K562 (cell line): ENCODE data around the gene KLHL33. TPM values are rescaled to one million over a fixed set of nuclear protein-coding genes. Genes with fewer than 3 reads are reported as not detected.
A peak's percentile ranks its signal among the peaks of the same experiment; 100 is the strongest.

Experiments used
- CREB1 ChIP-seq, 2 experiments: sonication (generic) in 1 of 2; formaldehyde crosslinking in 1 of 2; IDR thresholded peaks; 2 replicates each; pipeline versions ENCODE4 v1.6.1 to v1.8.0; 2012 to 2022; ENCODE audit warnings: inconsistent platforms in 1 of 2, mild to moderate bottlenecking in 1 of 2, missing genetic modification reagents in 1 of 2, moderate library complexity in 1 of 2
- CTCF ChIP-seq, 3 experiments: IDR thresholded peaks in 2 of 3; conservative IDR thresholded peaks in 1 of 3; 2 replicates each; pipeline ENCODE4 v1.5.1; 2011 to 2012; ENCODE audit warnings: low read length in 3 of 3, mild to moderate bottlenecking in 3 of 3, control low read depth in 2 of 3, improper control_type of control experiment in 1 of 3, inconsistent platforms in 1 of 3, low read depth in 1 of 3, mixed read lengths in 1 of 3, moderate library complexity in 1 of 3; ENCODE audit not compliant: insufficient read depth in 2 of 3
- CXXC5 ChIP-seq: fragments of 250-450 bp; sonication (Bioruptor Pico); IDR thresholded peaks from 2 replicates; pipeline ENCODE4 v1.8.0; 2022; ENCODE audit warnings: inconsistent platforms, mild to moderate bottlenecking, moderate library complexity
- FUS ChIP-seq: fragments of 200-400 bp; formaldehyde crosslinking; optimal IDR thresholded peaks from 2 replicates; pipeline ENCODE3; 2017; ENCODE audit warnings: low read depth, low read length
- GATAD2A ChIP-seq: fragments of 450-650 bp; IDR thresholded peaks from 2 replicates; pipeline ENCODE4 v1.6.1; 2017
- GTF2F1 ChIP-seq: IDR thresholded peaks from 2 replicates; pipeline ENCODE4 v1.6.1; 2011; ENCODE audit warnings: low read depth, low read length, improper control_type of control experiment
- HES1 ChIP-seq: fragments of 450-650 bp; IDR thresholded peaks from 2 replicates; pipeline ENCODE4 v1.6.1; 2016; ENCODE audit warnings: low read depth, mild to moderate bottlenecking, moderate library complexity
- KDM5B ChIP-seq: fragments of 200-600 bp; sonication (generic); IDR thresholded peaks from 2 replicates; pipeline ENCODE4 v1.6.1; 2012; ENCODE audit warnings: low read depth, mild to moderate bottlenecking, moderate library complexity, low read length, control low read depth, inconsistent platforms; ENCODE audit not compliant: insufficient replicate concordance
- NFIC ChIP-seq: fragments of 450-650 bp; IDR thresholded peaks from 2 replicates; pipeline ENCODE4 v1.6.1; 2017; ENCODE audit warnings: mild to moderate bottlenecking, inconsistent platforms
- NR2C2 ChIP-seq, 2 experiments: fragments of 200-800 bp in 1 of 2; sonication (Bioruptor generic) in 1 of 2; sonication (generic) in 1 of 2; formaldehyde crosslinking in 1 of 2; IDR thresholded peaks; 2 replicates each; pipeline versions ENCODE4 v1.6.1 to v1.8.0; 2016 to 2022; ENCODE audit warnings: mild to moderate bottlenecking in 1 of 2, missing compliant biosample characterization in 1 of 2, missing genetic modification characterization in 1 of 2, missing genetic modification reagents in 1 of 2
- SOX6 ChIP-seq: fragments of 450-650 bp; IDR thresholded peaks from 2 replicates; pipeline ENCODE4 v1.6.1; 2014; ENCODE audit warnings: mild to moderate bottlenecking
- SRSF7 ChIP-seq: fragments of 200-400 bp; formaldehyde crosslinking; optimal IDR thresholded peaks from 2 replicates; pipeline ENCODE3; 2017; ENCODE audit warnings: mild to moderate bottlenecking, low read depth, low read length
- TCF3 ChIP-seq: sonication (generic); formaldehyde crosslinking; IDR thresholded peaks from 2 replicates; pipeline ENCODE4 v1.4.0; 2020; ENCODE audit warnings: mild to moderate bottlenecking, missing genetic modification reagents
- TCFL5 ChIP-seq: fragments of 250-450 bp; sonication (Bioruptor Pico); conservative IDR thresholded peaks from 2 replicates; pipeline ENCODE4 v1.6.1; 2021; ENCODE audit warnings: mild to moderate bottlenecking, moderate library complexity, matching md5 sums
- ZBTB49 ChIP-seq: sonication (generic); formaldehyde crosslinking; IDR thresholded peaks from 2 replicates; pipeline ENCODE4 v1.8.0; 2022; ENCODE audit warnings: missing genetic modification reagents, mild to moderate bottlenecking, borderline replicate concordance
- ZBTB9 ChIP-seq: fragments of 450-650 bp; formaldehyde crosslinking; IDR thresholded peaks from 2 replicates; pipeline ENCODE4 v1.4.0; 2020; ENCODE audit warnings: mild to moderate bottlenecking, moderate library complexity
- ZFP1 ChIP-seq: fragments of 450-650 bp; formaldehyde crosslinking; IDR thresholded peaks from 2 replicates; pipeline ENCODE4 v1.4.0; 2020; ENCODE audit warnings: mild to moderate bottlenecking, mixed read lengths
- ZNF12 ChIP-seq: sonication (generic); formaldehyde crosslinking; IDR thresholded peaks from 2 replicates; pipeline ENCODE4 v1.4.0; 2020; ENCODE audit warnings: mild to moderate bottlenecking, missing genetic modification reagents
- ZNF140 ChIP-seq: fragments of 250-450 bp; sonication (Bioruptor Pico); IDR thresholded peaks from 2 replicates; pipeline ENCODE4 v1.8.0; 2021; ENCODE audit warnings: moderate library complexity, mild to moderate bottlenecking, inconsistent platforms
- ZNF143 ChIP-seq: sonication (generic); formaldehyde crosslinking; IDR thresholded peaks from 2 replicates; pipeline ENCODE4 v1.9.0; 2022; ENCODE audit warnings: mild to moderate bottlenecking, missing genetic modification reagents
- ZNF3 ChIP-seq: fragments of 250-450 bp; sonication (Bioruptor Pico); IDR thresholded peaks from 2 replicates; pipeline ENCODE4 v1.5.0; 2021; ENCODE audit warnings: mild to moderate bottlenecking, moderate library complexity
- polyA plus RNA-seq, 8 experiments: library from polyadenylated mRNA; depleted of rRNA in 4 of 8; stranded (reverse) in 5 of 8; unstranded in 3 of 8; fragments of >200 nt; fragmentation: Nextera tagmentation in 2 of 8; fragmentation: Illumina TruSeq in 1 of 8; extraction: Ambion mirVana in 2 of 8; extraction: Trizol in 1 of 8; gene quantifications; 2 replicates each; pipeline versions ENCODE4 v1.2.1 to v1.2.3, GENCODE V29; 2011 to 2014; ENCODE audit warnings: inconsistent platforms in 1 of 8, missing spikeins in 1 of 8
- total RNA-seq, 7 experiments: library from RNA; depleted of rRNA in 6 of 7; stranded (reverse); fragments of >200 nt in 6 of 7; fragmentation: Illumina TruSeq in 2 of 7; extraction: Trizol in 2 of 7; gene quantifications; 2 replicates each; pipeline versions ENCODE4 v1.2.1 to v1.2.3, GENCODE V29; 2011 to 2021; ENCODE audit warnings: low replicate concordance in 1 of 7

The KLHL33 gene
- total and polyA plus RNA-seq, 9 of the 15 experiments (the other 6 are each of a cell fraction or from before 2014, with no cell fraction given): 0.04 to 0.27 (median 0.13) TPM; not detected in 6

- TF ChIP-seq ZNF12 (CRISPR knock-in tag) (0 out of 2 replicates have a peak, but pooled peaks have one; percentile 54), HES1 (no peak), CREB1 (IDR thresholded peaks at IDR 0.05) (0 out of 2 replicates have a peak, but pooled peaks have one; percentile 7), CREB1 (CRISPR knock-in tag; IDR thresholded peaks at IDR 0.05) (peak; percentile 38; the same call in 1 of the 2 replicates), ZBTB49 (CRISPR knock-in tag) (no peak), ZFP1 (CRISPR knock-in tag) (no peak), SRSF7 (no peak), SOX6 (peak; percentile 20; the same call in 1 of the 2 replicates), NR2C2 (CRISPR knock-in tag; IDR thresholded peaks at IDR 0.05) (no peak), NR2C2 (tag; IDR thresholded peaks at IDR 0.05) (peak; percentile 3; the same call in 1 of the 2 replicates), CTCF (IDR thresholded peaks at IDR 0.05 in 2 of 3, conservative IDR thresholded peaks at IDR 0.05 in 1 of 3; ENCODE audit: insufficient read depth in 2 of 3, low read depth in 1 of 3, low read length in 3 of 3) (no peak), ZNF140 (CRISPR knock-in tag) (no peak), ZBTB9 (CRISPR knock-in tag) (no peak), GATAD2A (no peak), KDM5B (peak; percentile 27), TCFL5 (no peak), ZNF3 (CRISPR knock-in tag) (no peak), TCF3 (CRISPR knock-in tag) (0 out of 2 replicates have a peak, but pooled peaks have one; percentile 30), NFIC (no peak), CXXC5 (CRISPR knock-in tag) (peak; percentile 79), ZNF143 (no peak), GTF2F1 (peak; percentile 70; the same call in 1 of the 2 replicates), FUS (no peak)
Observed at GRCh38 chr14:20455355-20456300, 19.7 kb upstream of the KLHL33 start (continued).
